Brain microvascular endothelial cell (primary cell): ENCODE measurements around the gene NEB.
"Not testable (repeated sequence)": the region's sequence is repeated elsewhere in the genome, so short reads cannot be mapped to it uniquely, and the experiment has no call there.

ENCODE experiments used
- DNase-seq: peaks from one replicate; pipeline ENCODE4 v3.0.0-alpha.2; 2020
- H3K27ac ChIP-seq: fragments of 250-450 bp; sonication (Bioruptor Pico); 2 replicates; pipeline ENCODE4 v1.5.1; 2020; ENCODE audit warnings: mild to moderate bottlenecking, moderate library complexity
- H3K27me3 ChIP-seq: fragments of 250-450 bp; sonication (Bioruptor Pico); replicated peaks from 2 replicates; pipeline ENCODE4 v1.5.1; 2020; ENCODE audit warnings: mild to moderate bottlenecking
- H3K36me3 ChIP-seq: fragments of 250-450 bp; sonication (Bioruptor Pico); replicated peaks from 2 replicates; pipeline ENCODE4 v1.5.1; 2020; ENCODE audit warnings: mild to moderate bottlenecking
- H3K4me3 ChIP-seq: 2 replicates; pipeline ENCODE4 v1.5.1; 2011; ENCODE audit warnings: low read depth, mild to moderate bottlenecking, control low read depth, low read length, moderate library complexity
- CTCF ChIP-seq: IDR thresholded peaks from 2 replicates; pipeline ENCODE4 v1.5.1; 2011; ENCODE audit warnings: low read depth, mild to moderate bottlenecking, moderate library complexity, low read length, control low read depth, inconsistent platforms; ENCODE audit errors: missing control alignments
- in situ Hi-C: cut with HindIII; loops from 2 replicates; pipeline ENCODE4 v1.10.0; 2017; ENCODE audit warnings: low sequenced_read_pairs, low pct_ligation_motif_present

NEB gene

GRCh38 chr2:151654085-151654484, 80.2 kb downstream of the NEB start:
- Histone ChIP-seq H3K4me3 (no peak overlapping the region), H3K36me3 (no peaks in the 10 kb centered on the region), H3K27ac (no peak overlapping the region), H3K27me3 (no peaks in the 10 kb centered on the region)
- no peak for DNase-seq
- no peak for TF ChIP-seq CTCF
- in situ Hi-C loops = no loop called here

GRCh38 chr2:151651274-151651673, 83.0 kb downstream of the NEB start:
- in situ Hi-C loops = no loop called here
- no peaks in the 10 kb centered on the region for H3K36me3 ChIP-seq
- H3K27ac ChIP-seq = no peak overlapping the region
- H3K4me3 ChIP-seq = no peak overlapping the region
- DNase-seq = no peak
- no peak for TF ChIP-seq CTCF
- no peaks in the 10 kb centered on the region for H3K27me3 ChIP-seq

GRCh38 chr2:151650456-151650855, 83.8 kb downstream of the NEB start:
- Histone ChIP-seq H3K27me3 (no peaks in the 10 kb centered on the region), H3K36me3 (no peaks in the 10 kb centered on the region), H3K27ac (no peak overlapping the region), H3K4me3 (no peak overlapping the region)
- no peak for TF ChIP-seq CTCF
- DNase-seq = no peak
- in situ Hi-C loops = no loop called here

- in situ Hi-C loops = no loop called here
- TF ChIP-seq CTCF = no peak
- DNase-seq = no peak
- Histone ChIP-seq H3K27me3 (no peaks in the 10 kb centered on the region), H3K27ac (no peak overlapping the region), H3K36me3 (no peaks in the 10 kb centered on the region), H3K4me3 (no peak overlapping the region)
Observed at GRCh38 chr2:151649966-151650365, 84.3 kb downstream of the NEB start.

GRCh38 chr2:151649400-151649799, 84.9 kb downstream of the NEB start:
- no peak for DNase-seq
- H3K36me3 ChIP-seq = no peaks in the 10 kb centered on the region
- no peak overlapping the region for H3K4me3 ChIP-seq
- in situ Hi-C loops = no loop called here
- no peak for TF ChIP-seq CTCF
- H3K27me3 ChIP-seq = no peaks in the 10 kb centered on the region
- H3K27ac ChIP-seq = no peak overlapping the region

GRCh38 chr2:151646512-151646911, 87.8 kb downstream of the NEB start:
- DNase-seq, H3K4me3 ChIP-seq, H3K27ac ChIP-seq, H3K27me3 ChIP-seq, H3K36me3 ChIP-seq, in situ Hi-C loops: not testable (repeated sequence)
